ENCODE data around the gene CHPF2. TPM values are rescaled to one million over a fixed set of nuclear protein-coding genes. Genes with fewer than 3 reads are reported as not detected.
A peak's percentile ranks its signal among the peaks of the same experiment; 100 is the strongest.

CHPF2 gene
- total RNA-seq, 6 experiments from 2014 or later, result 11.9 to 20.7 (median 17.7) TPM

GRCh38 chr7:151265351-151265931 is 33.2 kb downstream of the CHPF2 start:
- DNase-seq (no peak), ATAC-seq (no peak)
- no peaks in the 10 kb centered on the region for H3K27me3 ChIP-seq
- H3K4me3 ChIP-seq, result no peak overlapping the region
- no peaks in the 10 kb centered on the region for H3K9me3 ChIP-seq
- 86% methylated on average over 3 of the region's 9 CpGs for WGBS (ENCODE audit: insufficient coverage, low coverage, low lambda C conversion rate, missing lambda C conversion rate)
- no peaks in the 10 kb centered on the region for H3K36me3 ChIP-seq
- no peak for TF ChIP-seq CTCF (IDR thresholded peaks at IDR 0.05)
- no peak for TF ChIP-seq POLR2A (IDR thresholded peaks at IDR 0.05)
- intact Hi-C loops (cut with DNase I), result no loop called here
- no peaks in the 10 kb centered on the region for H3K4me1 ChIP-seq
- no peak overlapping the region for H3K27ac ChIP-seq

DNA sequence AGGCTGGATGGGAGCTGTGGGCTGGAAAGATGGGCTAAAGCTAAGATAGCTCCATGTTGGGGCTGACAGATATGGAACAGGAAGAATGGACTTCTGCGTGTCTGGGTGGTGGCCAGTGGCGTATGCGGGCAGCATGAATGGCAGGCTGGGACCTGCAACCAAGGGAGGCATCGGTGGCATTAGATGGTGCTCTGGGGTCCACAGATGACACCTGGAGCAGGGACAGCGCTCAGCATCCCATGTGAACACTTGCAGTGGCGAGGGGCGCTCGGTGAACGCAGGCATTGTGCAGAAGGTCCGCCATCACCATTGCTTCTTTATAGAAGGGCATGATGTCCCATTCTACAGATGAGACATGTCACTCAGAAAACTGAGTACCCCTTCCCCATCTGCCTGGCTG is 37.2 kb downstream of the CHPF2 start:
- Histone ChIP-seq H3K9me3 (no peaks in the 10 kb centered on the region), H3K27ac (no peak overlapping the region), H3K36me3 (no peaks in the 10 kb centered on the region), H3K4me1 (peaks cover 0 to 12% (median 0%) of the 10 kb centered on the region in 4 donors), H3K4me3 (no peak overlapping the region), H3K27me3 (no peaks in the 10 kb centered on the region)
- TF ChIP-seq CTCF (IDR thresholded peaks at IDR 0.05), result no peak
- TF ChIP-seq POLR2A (IDR thresholded peaks at IDR 0.05), result no peak
- intact Hi-C loops (cut with DNase I), result no loop called here
- DNase-seq, result no peak
- no peak for ATAC-seq
- WGBS (ENCODE audit: insufficient coverage, low coverage, low lambda C conversion rate, missing lambda C conversion rate), result 73% methylated on average over 2 of the region's 10 CpGs

GRCh38 chr7:151271699-151272355 is 39.5 kb downstream of the CHPF2 start:
- ATAC-seq, result peak; percentile 50 to 88 (median 82)
- H3K27me3 ChIP-seq, result no peaks in the 10 kb centered on the region
- H3K36me3 ChIP-seq, result no peaks in the 10 kb centered on the region
- H3K9me3 ChIP-seq, result no peaks in the 10 kb centered on the region
- H3K27ac ChIP-seq, result no peak overlapping the region
- 29% methylated on average over 6 of the region's 7 CpGs for WGBS (ENCODE audit: insufficient coverage, low coverage, low lambda C conversion rate, missing lambda C conversion rate)
- no peak for TF ChIP-seq POLR2A (IDR thresholded peaks at IDR 0.05)
- TF ChIP-seq CTCF (IDR thresholded peaks at IDR 0.05), result no peak
- DNase-seq, result peak in 1 of 3 donors; percentile 48
- H3K4me3 ChIP-seq, result no peak overlapping the region
- intact Hi-C loops (cut with DNase I), result no loop called here
- peaks cover 0 to 12% (median 0%) of the 10 kb centered on the region in 4 donors for H3K4me1 ChIP-seq

DNA sequence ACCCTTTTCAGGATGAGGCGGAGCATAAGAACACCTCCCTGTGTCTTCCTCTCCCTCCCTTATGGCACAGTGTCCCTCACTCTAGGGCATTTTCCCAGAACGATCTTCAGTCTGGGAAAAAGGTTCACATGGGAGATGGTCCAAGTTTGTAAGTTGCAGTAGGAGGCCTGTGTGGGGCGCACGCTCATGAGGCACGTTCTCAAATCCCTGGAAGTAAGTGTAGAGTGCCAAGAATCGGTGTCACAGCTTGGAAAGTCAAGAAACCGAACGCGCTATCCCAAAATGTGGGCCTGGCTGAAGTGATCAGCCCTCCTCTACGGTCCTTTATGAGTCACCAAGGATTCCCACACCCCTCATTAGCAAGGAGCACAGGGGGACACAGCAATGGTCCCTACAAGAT is 40.1 kb downstream of the CHPF2 start:
- ATAC-seq, result no peak
- DNase-seq, result peak in 1 of 3 donors; percentile 36
- Histone ChIP-seq H3K4me1 (peaks cover 0 to 12% (median 0%) of the 10 kb centered on the region in 4 donors), H3K9me3 (no peaks in the 10 kb centered on the region), H3K4me3 (no peak overlapping the region), H3K27me3 (no peaks in the 10 kb centered on the region), H3K36me3 (no peaks in the 10 kb centered on the region), H3K27ac (no peak overlapping the region)
- TF ChIP-seq POLR2A (IDR thresholded peaks at IDR 0.05) (no peak), CTCF (IDR thresholded peaks at IDR 0.05) (no peak)
- intact Hi-C loops (cut with DNase I), result no loop called here
- WGBS (ENCODE audit: insufficient coverage, low coverage, low lambda C conversion rate, missing lambda C conversion rate), result 100% methylated on average over 1 of the region's 10 CpGs
